ENCODE measurements around the gene ERFL.
A peak's percentile ranks its signal among the peaks of the same experiment; 100 is the strongest.
"Not testable (repeated sequence)": the region's sequence is repeated elsewhere in the genome, so short reads cannot be mapped to it uniquely, and the experiment has no call there.

ERFL gene

DNA sequence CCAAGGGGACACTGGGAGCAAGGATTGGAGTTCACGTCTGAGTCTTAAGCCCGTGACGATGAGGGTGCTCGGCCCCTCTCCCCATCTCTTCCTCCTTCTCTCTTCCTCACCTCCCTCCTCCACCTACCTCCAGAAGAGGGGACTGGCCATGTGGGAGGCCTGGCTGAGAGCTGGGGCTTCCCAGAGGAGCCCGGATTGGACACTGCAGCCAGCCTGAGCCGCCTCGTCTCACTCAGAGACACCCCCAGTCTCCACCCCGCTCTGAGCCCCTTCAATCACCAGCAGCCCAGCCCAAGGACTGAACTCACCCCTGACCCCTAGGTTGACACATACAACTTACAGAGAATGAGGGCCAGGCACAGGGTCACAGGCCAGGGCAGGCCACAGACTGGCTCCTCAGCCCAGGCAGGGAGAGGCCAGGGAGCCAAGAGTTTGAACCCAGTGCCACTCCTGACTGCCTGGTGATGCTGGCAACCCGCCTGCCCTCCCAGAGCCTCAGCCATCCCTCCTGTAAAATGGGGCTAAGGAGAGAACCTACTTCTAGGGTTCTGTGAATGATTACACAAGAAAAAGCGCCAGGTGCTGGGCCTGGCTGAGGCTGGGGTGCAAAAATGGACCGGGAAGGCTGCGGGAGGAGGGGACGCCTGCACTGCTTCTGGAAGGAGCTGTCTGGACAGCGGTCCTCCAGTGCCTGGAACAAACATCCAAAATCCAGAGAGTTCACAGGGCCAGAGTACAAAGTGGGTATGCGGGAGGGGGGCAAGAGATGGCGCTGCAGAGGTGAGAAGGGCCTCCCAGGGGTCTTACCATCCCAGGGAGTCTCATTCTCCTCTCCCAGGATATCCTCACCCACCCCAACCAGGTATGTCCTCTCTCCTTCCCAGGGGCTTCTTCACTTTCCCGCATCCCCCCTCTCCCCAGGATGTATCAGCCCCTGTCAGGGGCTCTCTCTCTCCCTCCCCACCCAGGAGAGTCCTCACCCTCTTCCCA lies 50.0 kb downstream of the ERFL start:
- ATAC-seq (ENCODE audit: low read depth) = no peak
- no peak for DNase-seq (ENCODE audit: low spot score)
- Histone ChIP-seq H3K4me3 (ENCODE audit: severe bottlenecking) (no peak overlapping the region), H3K9me3 (ENCODE audit: severe bottlenecking) (no peaks in the 10 kb centered on the region), H3K4me1 (ENCODE audit: insufficient read depth, poor library complexity, severe bottlenecking) (no peaks in the 10 kb centered on the region), H3K36me3 (ENCODE audit: low read depth) (no peaks in the 10 kb centered on the region), H3K27ac (ENCODE audit: poor library complexity, severe bottlenecking) (no peak overlapping the region), H3K27me3 (ENCODE audit: insufficient read depth, poor library complexity, severe bottlenecking) (no peaks in the 10 kb centered on the region)
- TF ChIP-seq, protein P1, sequence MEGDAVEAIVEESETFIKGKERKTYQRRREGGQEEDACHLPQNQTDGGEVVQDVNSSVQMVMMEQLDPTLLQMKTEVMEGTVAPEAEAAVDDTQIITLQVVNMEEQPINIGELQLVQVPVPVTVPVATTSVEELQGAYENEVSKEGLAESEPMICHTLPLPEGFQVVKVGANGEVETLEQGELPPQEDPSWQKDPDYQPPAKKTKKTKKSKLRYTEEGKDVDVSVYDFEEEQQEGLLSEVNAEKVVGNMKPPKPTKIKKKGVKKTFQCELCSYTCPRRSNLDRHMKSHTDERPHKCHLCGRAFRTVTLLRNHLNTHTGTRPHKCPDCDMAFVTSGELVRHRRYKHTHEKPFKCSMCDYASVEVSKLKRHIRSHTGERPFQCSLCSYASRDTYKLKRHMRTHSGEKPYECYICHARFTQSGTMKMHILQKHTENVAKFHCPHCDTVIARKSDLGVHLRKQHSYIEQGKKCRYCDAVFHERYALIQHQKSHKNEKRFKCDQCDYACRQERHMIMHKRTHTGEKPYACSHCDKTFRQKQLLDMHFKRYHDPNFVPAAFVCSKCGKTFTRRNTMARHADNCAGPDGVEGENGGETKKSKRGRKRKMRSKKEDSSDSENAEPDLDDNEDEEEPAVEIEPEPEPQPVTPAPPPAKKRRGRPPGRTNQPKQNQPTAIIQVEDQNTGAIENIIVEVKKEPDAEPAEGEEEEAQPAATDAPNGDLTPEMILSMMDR (IDR thresholded peaks at IDR 0.05; ENCODE audit: poor library complexity, severe bottlenecking) = no peak

DNA sequence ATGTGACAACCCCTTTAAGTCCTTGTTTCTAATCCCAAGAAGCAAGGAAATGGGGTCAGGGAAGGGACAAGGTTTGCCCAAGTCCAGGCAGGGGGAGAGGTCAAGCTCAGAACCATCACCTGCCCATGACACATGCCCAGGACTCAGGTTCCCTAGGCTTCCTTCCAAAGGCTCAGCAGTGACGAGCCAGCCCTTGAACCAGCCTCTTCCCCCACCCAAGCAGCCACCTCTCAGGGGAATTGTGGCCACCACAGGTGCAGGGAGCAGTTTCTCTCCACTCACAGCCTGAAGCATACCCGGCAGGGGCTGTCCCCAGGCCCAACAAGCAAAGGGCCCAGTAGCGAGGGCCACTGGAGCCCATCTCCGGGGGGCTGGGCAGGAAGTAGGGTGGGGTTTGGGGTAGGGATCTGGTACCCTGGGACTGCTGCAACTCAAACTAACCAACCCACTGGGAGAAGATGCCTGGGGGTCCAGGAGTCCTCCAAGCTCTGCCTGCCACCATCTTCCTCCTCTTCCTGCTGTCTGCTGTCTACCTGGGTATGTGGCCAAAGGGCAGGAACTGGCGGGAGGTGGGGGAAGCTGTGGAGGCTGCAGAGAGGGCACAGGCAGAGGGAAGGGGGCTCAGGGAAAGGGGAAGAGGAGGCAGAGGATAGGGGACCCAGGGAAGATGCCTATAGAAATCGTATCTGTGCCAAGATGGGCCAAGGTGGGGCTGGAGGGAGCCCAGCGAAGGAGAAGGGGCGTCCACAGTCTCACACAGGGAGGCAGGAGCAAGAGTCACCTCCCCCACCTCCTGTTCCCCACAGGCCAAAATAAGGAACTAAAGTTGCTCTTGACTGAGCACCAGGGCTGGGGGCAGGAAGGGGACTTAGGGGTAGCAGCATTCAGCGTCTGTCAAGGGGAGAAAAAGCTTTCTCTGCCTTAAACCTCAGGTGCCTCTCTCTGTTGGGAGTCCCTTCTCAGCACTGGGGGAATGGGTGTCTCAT lies 51.1 kb downstream of the ERFL start, which contains the start of gene CD79A:
Gene CD79A (plus strand): TSS at position 433 of the 986 bp plus-strand sequence. CDS start 26 bp downstream, at position 459.
- DNase-seq (ENCODE audit: low spot score) (no peak), ATAC-seq (ENCODE audit: low read depth) (no peak)
- Histone ChIP-seq H3K9me3 (ENCODE audit: severe bottlenecking) (no peaks in the 10 kb centered on the region), H3K27me3 (ENCODE audit: insufficient read depth, poor library complexity, severe bottlenecking) (no peaks in the 10 kb centered on the region), H3K27ac (ENCODE audit: poor library complexity, severe bottlenecking) (no peak within 1 kb of the TSS), H3K4me1 (ENCODE audit: insufficient read depth, poor library complexity, severe bottlenecking) (no peaks in the 10 kb centered on the region), H3K36me3 (ENCODE audit: low read depth) (no peaks in the 10 kb centered on the region), H3K4me3 (ENCODE audit: severe bottlenecking) (no peak within 1 kb of the TSS)
- TF ChIP-seq, protein P1 (IDR thresholded peaks at IDR 0.05; ENCODE audit: poor library complexity, severe bottlenecking) = no peak

DNA sequence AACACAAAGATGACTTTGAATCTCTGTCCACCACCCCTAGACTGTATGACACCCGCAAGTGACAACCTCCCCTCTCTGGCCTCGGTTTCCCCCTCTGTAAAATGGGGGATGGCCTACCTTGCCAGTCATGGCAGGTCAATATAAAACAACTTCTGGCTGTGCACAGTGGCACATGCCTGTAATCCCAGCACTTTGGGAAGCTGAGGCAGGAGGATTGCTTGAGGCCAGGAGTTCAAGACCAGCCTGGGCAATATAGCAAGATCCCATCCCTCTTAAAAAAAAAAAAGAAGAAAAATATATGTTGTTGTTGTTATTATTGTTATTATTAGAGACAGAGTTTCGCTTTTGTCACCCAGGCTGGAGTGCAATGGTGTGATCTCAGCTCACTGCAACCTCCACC lies 52.3 kb downstream of the ERFL start:
- H3K9me3 ChIP-seq (ENCODE audit: severe bottlenecking); H3K27me3 ChIP-seq (ENCODE audit: insufficient read depth, poor library complexity, severe bottlenecking); DNase-seq (ENCODE audit: low spot score); H3K27ac ChIP-seq (ENCODE audit: poor library complexity, severe bottlenecking); H3K4me1 ChIP-seq (ENCODE audit: insufficient read depth, poor library complexity, severe bottlenecking); ATAC-seq (ENCODE audit: low read depth); H3K4me3 ChIP-seq (ENCODE audit: severe bottlenecking): not testable (repeated sequence)
- peaks cover 10% of the 10 kb centered on the region for H3K36me3 ChIP-seq (ENCODE audit: low read depth)

DNA sequence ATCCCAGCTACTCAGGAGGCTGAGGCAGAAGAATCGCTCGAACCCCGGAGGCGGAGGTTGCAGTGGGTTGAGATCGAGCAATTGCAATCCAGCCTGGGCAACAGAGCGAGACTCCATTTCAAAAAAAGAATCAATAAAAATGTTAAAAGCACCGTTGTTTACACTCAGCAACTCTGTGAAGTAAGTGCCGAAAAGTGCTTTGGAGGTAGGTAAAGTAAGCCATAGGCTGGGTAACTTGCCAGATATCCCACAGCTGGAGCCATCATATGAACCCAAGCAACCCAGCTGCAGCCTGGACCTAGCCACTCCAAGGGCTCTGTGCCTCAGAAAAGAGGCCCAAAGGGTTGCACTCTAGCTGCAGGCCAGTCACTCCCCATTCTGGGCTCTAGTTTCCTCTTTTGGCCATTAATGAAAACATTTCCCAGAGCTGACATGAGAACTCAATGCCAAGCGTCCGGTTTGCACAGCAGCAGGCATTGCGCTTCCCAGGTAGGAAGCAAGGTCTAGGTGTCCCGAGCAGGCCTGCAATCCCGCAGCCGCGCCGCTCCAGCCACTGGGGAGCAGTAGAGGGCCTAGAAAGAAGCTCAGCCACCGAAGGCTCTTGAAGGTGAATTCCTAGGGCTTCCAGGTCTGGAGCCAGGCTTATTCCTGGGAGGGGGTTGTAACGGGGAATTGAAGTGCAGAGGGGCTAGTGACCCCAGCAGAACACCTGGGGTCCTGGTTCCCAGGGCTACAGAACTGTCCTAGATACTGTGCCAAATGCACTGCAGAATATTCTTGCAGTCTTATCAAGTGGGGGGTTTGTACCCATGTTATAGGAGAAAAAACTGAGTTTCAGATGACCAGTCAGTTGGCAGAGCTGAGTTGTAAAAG lies 55.2 kb downstream of the ERFL start:
- DNase-seq (ENCODE audit: low spot score) (peak; percentile 86), ATAC-seq (ENCODE audit: low read depth) (peak; percentile 84)
- H3K4me3 ChIP-seq (ENCODE audit: severe bottlenecking) = no peak overlapping the region
- TF ChIP-seq, protein P1 (IDR thresholded peaks at IDR 0.05; ENCODE audit: poor library complexity, severe bottlenecking) = peak; percentile 79
- H3K36me3 ChIP-seq (ENCODE audit: low read depth) = peaks cover 40% of the 10 kb centered on the region
- H3K9me3 ChIP-seq (ENCODE audit: severe bottlenecking) = no peaks in the 10 kb centered on the region
- H3K27me3 ChIP-seq (ENCODE audit: insufficient read depth, poor library complexity, severe bottlenecking) = no peaks in the 10 kb centered on the region
- no peaks in the 10 kb centered on the region for H3K4me1 ChIP-seq (ENCODE audit: insufficient read depth, poor library complexity, severe bottlenecking)
- H3K27ac ChIP-seq (ENCODE audit: poor library complexity, severe bottlenecking) = peak overlapping the region; percentile 18

All from RWPE2 (cell line).